HG03139 (cell line): Measurements from ENCODE around the gene KLHDC4.
"Not testable (repeated sequence)": the region's sequence is repeated elsewhere in the genome, so short reads cannot be mapped to it uniquely, and the experiment has no call there.

Source experiments
- ATAC-seq: cut with Tn5 transposase; IDR thresholded peaks from one replicate; pipeline ENCODE4 v1.9.1; 2021; ENCODE audit not compliant: unreplicated experiment

The KLHDC4 gene

GRCh38 chr16:87744750-87745514 is 20.9 kb downstream of the KLHDC4 start:
- no peak for ATAC-seq

- no peak for ATAC-seq
Measured at GRCh38 chr16:87742781-87743490, 22.9 kb downstream of the KLHDC4 start.

GRCh38 chr16:87741700-87742415 is 23.9 kb downstream of the KLHDC4 start:
- ATAC-seq, result no peak

- ATAC-seq, result no peak
Measured at GRCh38 chr16:87740909-87741424, 24.8 kb downstream of the KLHDC4 start.

GRCh38 chr16:87740441-87740840 is 25.3 kb downstream of the KLHDC4 start:
- no peak for ATAC-seq

GRCh38 chr16:87739801-87740200 is 26.0 kb downstream of the KLHDC4 start:
- no peak for ATAC-seq

GRCh38 chr16:87736008-87736382 is 29.8 kb downstream of the KLHDC4 start:
- no peak for ATAC-seq

- no peak for ATAC-seq
Measured at GRCh38 chr16:87735270-87736007, 30.3 kb downstream of the KLHDC4 start.

- no peak for ATAC-seq
Measured at GRCh38 chr16:87734644-87735043, 31.1 kb downstream of the KLHDC4 start.

- ATAC-seq, result no peak
Measured at GRCh38 chr16:87733190-87733589, 32.6 kb downstream of the KLHDC4 start.

GRCh38 chr16:87731607-87732006 is 34.2 kb downstream of the KLHDC4 start:
- ATAC-seq, result no peak

GRCh38 chr16:87729266-87729954 is 36.4 kb downstream of the KLHDC4 start:
- ATAC-seq, result no peak

GRCh38 chr16:87728026-87728425 is 37.8 kb downstream of the KLHDC4 start:
- no peak for ATAC-seq

- ATAC-seq, result no peak
Measured at GRCh38 chr16:87727346-87727745, 38.4 kb downstream of the KLHDC4 start.

- ATAC-seq, result not testable (repeated sequence)
Measured at GRCh38 chr16:87726577-87726976, 39.2 kb downstream of the KLHDC4 start.

- ATAC-seq, result no peak
Measured at GRCh38 chr16:87725596-87726235, 40.1 kb downstream of the KLHDC4 start.

- no peak for ATAC-seq
Measured at GRCh38 chr16:87724490-87725291, 41.1 kb downstream of the KLHDC4 start.

GRCh38 chr16:87723226-87723623 is 42.6 kb downstream of the KLHDC4 start:
- ATAC-seq, result no peak

- ATAC-seq, result no peak
Measured at GRCh38 chr16:87722590-87723225, 43.1 kb downstream of the KLHDC4 start.
